Effector memory CD8-positive, alpha-beta T cell (primary cell): ENCODE results near the gene CPNE5.
"Not testable (repeated sequence)": the region's sequence is repeated elsewhere in the genome, so short reads cannot be mapped to it uniquely, and the experiment has no call there.

Experiments used
- ATAC-seq: fragments of 150-1000 bp; cut with Tn5 transposase; replicated peaks from 2 replicates; pipeline ENCODE4 v1.10.0; 2021; ENCODE audit warnings: mild to moderate bottlenecking, moderate library complexity
- DNase-seq, 3 experiments: peaks; one replicate each; pipeline ENCODE4 v3.0.0; 2021
- H3K27ac Mint-ChIP-seq, 2 donors: one replicate each; pipeline ENCODE4 v1.8.0; 2022; ENCODE audit warnings: mild to moderate bottlenecking in 2 of 2, mixed read lengths in 2 of 2, moderate library complexity in 2 of 2
- H3K27me3 Mint-ChIP-seq, 2 donors: one replicate each; pipeline ENCODE4 v1.8.0; 2022; ENCODE audit warnings: mixed read lengths in 2 of 2
- H3K36me3 Mint-ChIP-seq: one replicate; pipeline ENCODE4 v1.8.0; 2022; ENCODE audit warnings: mild to moderate bottlenecking, moderate library complexity, mixed read lengths; ENCODE audit not compliant: insufficient read depth
- H3K4me1 Mint-ChIP-seq, 2 donors: one replicate each; pipeline ENCODE4 v1.8.0; 2022; ENCODE audit warnings: low read depth in 2 of 2, mixed read lengths in 2 of 2
- H3K4me3 Mint-ChIP-seq, 2 donors: one replicate each; pipeline ENCODE4 v1.8.0; 2022; ENCODE audit warnings: mild to moderate bottlenecking in 2 of 2, mixed read lengths in 2 of 2, moderate library complexity in 2 of 2
- H3K9me3 Mint-ChIP-seq, 2 donors: one replicate each; pipeline ENCODE4 v1.8.0; 2022; ENCODE audit warnings: mixed read lengths in 2 of 2

CPNE5 gene

DNA sequence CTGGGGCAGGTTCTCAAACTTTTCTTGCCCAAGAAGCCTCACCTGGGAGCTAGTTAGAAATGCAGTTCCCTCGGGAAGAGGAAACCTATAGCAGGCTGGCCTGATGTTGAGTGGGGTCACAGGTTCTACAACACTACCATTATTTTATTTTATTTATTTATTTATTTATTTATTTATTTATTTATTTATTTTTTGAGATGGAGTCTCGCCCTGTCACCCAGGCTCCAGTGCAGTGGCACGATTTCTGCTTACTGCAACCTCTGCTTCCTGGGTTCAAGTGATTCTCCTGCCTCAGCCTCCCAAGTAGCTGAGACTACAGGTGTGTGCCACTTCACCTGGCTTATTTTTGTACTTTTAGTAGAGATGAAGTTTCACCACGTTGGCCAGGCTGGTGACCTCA lies 115.3 kb downstream of the CPNE5 start:
- not testable (repeated sequence) for H3K27me3 Mint-ChIP-seq, H3K27ac Mint-ChIP-seq, H3K36me3 Mint-ChIP-seq, H3K4me3 Mint-ChIP-seq, ATAC-seq, DNase-seq, H3K9me3 Mint-ChIP-seq
- H3K4me1 Mint-ChIP-seq: peaks cover 13 to 25% of the 10 kb centered on the region in 2 donors

DNA sequence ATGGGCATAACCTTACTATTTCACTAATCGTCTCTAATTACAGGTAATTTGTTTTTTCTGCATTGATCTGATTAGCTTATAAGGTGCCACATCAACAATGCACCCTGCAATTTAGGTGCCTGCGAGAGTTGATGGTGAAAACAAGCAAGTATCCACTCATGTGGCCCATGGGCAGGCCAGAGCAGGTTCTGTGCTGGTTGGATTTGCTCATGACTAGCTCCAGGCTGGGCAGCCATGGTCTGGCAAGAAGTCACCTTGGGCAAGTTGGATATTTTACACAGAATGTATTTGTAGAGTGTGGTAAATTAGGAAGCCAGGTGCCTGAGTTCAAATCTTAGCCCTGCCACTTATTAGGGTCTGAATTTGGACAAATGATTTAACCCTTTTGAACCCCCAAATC lies 116.4 kb downstream of the CPNE5 start:
- Mint-ChIP-seq H3K27ac (peak overlapping the region in 1 of 2 donors; percentile 13), H3K4me3 (no peak overlapping the region), H3K36me3 (peaks cover 3% of the 10 kb centered on the region), H3K27me3 (no peaks in the 10 kb centered on the region), H3K4me1 (peaks cover 7 to 21% of the 10 kb centered on the region in 2 donors), H3K9me3 (no peaks in the 10 kb centered on the region)
- DNase-seq: no peak
- ATAC-seq: no peak

DNA sequence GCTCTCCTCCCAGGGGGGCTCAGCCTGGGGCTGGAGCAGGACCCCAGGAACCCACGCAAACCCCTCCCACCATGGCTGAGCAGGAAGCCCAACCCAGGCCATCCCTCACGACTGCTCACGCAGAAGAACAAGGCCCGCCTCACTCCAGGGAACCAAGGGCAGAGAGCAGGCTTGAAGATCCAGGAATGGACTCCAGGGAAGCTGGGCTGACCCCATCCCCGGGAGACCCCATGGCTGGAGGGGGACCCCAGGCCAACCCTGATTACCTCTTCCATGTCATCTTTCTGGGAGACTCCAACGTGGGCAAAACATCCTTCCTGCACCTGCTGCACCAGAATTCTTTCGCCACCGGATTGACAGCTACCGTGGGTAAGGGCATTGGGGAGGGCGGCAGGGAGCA lies 116.9 kb downstream of the CPNE5 start:
- Mint-ChIP-seq H3K4me3 (no peak overlapping the region), H3K27me3 (no peaks in the 10 kb centered on the region), H3K36me3 (peaks cover 3% of the 10 kb centered on the region), H3K27ac (peak overlapping the region in 1 of 2 donors; percentile 13), H3K9me3 (no peaks in the 10 kb centered on the region), H3K4me1 (peaks cover 2 to 17% of the 10 kb centered on the region in 2 donors)
- DNase-seq: no peak
- ATAC-seq: no peak

DNA sequence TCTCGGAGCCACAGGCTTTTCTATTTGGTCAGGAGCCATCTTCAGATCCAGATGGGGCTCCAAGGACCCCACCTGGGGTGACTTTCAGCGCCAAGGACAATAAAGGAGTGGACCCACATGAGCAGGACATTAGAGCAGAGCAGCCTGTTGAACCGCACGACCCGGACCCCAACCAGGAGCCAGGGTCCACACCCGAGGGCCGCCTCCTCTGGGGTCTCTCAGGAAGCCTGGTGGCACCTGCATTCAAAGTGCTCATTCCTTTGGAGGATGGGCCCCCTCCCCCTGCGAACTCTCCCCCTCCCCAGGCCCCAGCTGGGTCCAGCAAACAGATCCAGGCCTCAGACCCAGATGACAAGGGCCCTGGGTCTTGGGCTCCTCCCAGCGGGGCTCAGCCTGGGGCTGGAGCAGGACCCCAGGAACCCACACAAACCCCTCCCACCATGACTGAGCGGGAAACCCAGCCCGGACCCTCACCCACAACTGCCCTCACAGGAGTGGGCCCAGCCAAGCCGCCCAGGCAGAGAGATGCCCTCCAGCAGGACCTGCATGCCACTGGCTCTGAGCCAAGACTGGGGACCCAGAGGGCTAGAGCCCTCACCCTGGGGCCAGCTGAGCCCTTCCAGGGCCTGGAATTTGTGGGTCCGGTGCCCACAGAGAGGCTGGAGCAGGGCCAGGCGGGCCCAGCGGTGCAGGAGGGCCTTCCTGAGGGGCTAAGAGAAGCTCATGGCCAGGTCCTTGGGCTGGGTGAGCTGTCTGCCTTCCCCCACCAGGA lies 117.7 kb downstream of the CPNE5 start:
- H3K36me3 Mint-ChIP-seq: peaks cover 3% of the 10 kb centered on the region
- DNase-seq (no peak), ATAC-seq (no peak)
- H3K4me1 Mint-ChIP-seq: peaks cover 0 to 15% of the 10 kb centered on the region in 2 donors
- no peak overlapping the region for H3K4me3 Mint-ChIP-seq
- no peaks in the 10 kb centered on the region for H3K27me3 Mint-ChIP-seq
- H3K9me3 Mint-ChIP-seq: no peaks in the 10 kb centered on the region
- no peak overlapping the region for H3K27ac Mint-ChIP-seq

DNA sequence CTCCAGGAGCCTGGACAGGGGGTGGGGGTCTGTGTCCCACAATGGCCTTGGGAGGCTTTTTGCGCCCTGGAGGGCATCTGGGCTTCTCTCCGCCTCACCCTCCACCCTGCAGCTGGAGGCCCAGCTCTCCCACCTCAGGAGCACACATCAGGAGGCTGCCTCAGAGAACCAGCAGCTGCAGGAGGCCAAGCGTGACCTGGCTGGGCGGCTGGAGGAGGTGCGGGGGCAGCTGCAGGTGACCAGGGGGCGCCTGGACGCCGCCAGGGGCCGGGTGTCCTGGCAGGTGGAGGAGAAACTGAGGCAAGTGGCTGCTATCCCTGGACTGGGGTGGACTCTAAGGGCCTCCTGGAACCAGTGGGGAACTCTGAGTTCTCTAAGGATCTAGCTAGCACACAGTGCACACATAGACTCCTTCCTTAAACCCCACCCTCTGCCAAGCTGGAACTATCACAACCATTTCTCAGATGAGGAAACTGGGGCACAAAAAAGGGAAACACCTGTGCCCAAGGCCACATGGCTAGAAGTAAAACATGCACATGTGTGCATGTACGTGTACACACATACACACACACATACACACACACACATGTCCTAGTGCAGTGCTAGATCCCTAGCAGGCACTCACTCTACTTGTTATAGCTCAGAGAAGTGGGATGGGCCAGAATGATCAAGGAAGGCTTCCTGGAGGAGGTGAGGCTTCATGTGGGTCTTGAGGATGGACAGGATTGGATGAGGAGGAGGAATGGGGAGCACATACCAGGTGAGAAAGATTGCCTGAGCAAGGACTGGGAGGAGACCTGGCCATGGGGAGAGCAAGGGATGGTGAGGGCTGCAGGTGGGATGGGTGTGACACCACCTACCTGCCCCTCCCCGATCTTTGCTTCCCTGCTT lies 118.7 kb downstream of the CPNE5 start:
- no peak overlapping the region for H3K4me3 Mint-ChIP-seq
- H3K9me3 Mint-ChIP-seq: no peaks in the 10 kb centered on the region
- H3K4me1 Mint-ChIP-seq: peaks cover 0 to 15% of the 10 kb centered on the region in 2 donors
- H3K27ac Mint-ChIP-seq: no peak overlapping the region
- peaks cover 3% of the 10 kb centered on the region for H3K36me3 Mint-ChIP-seq
- ATAC-seq (no peak), DNase-seq (no peak)
- no peaks in the 10 kb centered on the region for H3K27me3 Mint-ChIP-seq

DNA sequence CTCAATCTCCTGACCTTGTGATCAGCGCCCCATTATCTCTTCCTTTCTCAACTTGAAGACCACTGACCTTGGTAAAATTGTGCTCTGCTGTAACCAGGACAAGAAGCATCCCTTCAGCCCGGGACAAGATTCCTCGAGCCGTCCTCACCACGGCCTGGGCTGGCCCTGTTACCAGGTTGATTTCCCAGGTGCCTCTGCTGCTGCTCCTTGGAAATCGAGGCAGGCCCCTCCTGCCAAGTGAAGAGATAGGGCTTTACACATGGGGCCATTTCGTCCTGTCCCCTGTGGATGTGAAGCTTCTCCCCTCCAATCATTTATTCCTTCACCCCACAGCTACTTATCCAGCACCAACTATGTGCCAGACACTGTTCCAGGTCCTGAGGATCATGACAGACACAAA lies 120.1 kb downstream of the CPNE5 start:
- Mint-ChIP-seq H3K27ac (no peak overlapping the region), H3K36me3 (peaks cover 3% of the 10 kb centered on the region)

DNA sequence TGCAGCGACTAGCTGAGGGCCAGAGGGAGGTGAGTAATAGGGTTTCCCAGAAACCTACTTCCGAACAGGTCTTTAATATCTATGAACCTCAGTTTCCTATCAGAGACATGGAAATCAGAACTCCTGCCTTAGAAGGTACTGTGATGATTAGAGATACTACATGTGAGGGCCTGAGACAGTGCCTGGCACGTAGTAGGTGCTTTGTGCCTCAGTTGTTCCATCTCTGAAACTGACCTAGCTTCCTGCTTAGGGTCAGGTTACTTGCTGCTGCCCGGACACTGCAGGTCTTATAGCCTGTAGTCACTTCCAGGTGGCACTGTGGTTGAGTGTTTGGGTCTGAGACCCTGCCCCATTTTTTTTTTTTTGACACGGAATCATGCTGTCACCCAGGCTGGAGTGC lies 120.7 kb downstream of the CPNE5 start:
- Mint-ChIP-seq H3K4me3 (no peak overlapping the region), H3K9me3 (no peaks in the 10 kb centered on the region), H3K27me3 (no peaks in the 10 kb centered on the region), H3K36me3 (peaks cover 3% of the 10 kb centered on the region), H3K4me1 (peaks cover 0 to 5% of the 10 kb centered on the region in 2 donors), H3K27ac (peak overlapping the region in 1 of 2 donors; percentile 30)
- ATAC-seq: no peak
- DNase-seq: no peak

More for the DNA sequence above, 120.1 kb downstream of the CPNE5 start:
- H3K9me3 Mint-ChIP-seq: no peaks in the 10 kb centered on the region
- peaks cover 0 to 5% of the 10 kb centered on the region in 2 donors for H3K4me1 Mint-ChIP-seq
- H3K4me3 Mint-ChIP-seq: no peak overlapping the region
- no peaks in the 10 kb centered on the region for H3K27me3 Mint-ChIP-seq
- no peak for DNase-seq
- no peak for ATAC-seq

DNA sequence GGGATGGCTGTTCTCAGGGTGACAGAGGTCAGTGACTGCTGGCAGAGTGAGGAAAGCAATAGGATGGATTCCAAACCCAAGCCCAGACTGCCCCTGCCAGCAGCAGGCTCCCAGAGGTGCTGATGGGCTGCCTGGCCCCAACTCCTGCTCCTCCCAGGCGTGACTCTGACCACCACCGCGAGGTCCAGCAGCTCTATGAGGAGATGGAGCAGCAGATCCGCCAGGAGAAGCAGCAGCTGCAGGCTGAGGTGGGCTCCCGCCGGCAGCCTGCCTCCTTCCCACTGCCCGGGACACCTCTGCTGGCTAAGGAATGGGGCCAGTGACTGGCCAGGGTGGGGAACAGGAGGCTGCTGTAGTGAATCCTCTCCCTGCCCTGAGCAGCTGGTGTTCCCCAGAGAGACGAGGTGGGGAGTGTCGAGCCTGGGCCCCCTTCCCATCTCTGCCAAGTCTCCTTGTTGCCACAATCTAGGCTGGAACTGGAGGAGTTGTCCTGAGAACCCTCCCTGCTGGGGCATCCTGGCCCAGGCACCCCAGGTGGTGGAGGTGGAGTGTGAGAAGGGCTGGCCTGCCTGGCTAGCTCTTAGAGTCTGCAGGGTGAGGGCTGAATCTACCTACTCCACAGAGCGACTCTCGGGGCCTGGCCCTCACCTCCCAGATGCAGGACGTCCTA lies 121.2 kb downstream of the CPNE5 start:
- Mint-ChIP-seq H3K36me3 (peaks cover 3% of the 10 kb centered on the region), H3K27ac (peak overlapping the region; percentile 30 to 49)
- no peak for ATAC-seq

DNA sequence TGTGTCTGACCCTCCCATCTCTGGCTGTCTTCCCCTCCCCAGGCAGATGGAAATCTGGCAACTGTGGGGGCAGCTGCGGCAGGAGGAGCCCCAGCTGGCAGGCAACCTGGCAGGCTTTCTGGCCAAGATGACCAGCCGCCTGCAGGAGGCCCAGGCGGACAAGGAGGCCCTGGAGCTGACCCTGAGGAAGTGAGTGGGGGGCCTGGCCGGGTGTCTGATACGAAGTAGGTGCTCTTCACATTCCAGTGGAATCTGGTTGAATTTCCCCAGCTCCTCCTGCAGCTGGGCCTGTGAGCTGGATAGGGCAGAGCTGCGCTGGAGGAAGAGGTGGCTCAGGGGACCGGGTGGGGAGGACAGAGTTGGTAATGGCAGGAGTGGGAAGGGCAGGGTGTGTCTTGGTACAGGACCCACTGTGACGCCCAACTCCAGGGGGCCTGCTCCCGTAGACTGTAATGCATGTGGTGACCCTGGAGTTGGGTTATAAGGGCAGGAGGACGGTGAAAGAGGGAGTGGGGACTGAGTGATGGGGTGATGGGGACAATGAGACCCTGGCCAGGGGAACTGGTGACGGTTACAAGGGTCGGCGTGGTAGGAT lies 121.9 kb downstream of the CPNE5 start:
- Mint-ChIP-seq H3K4me1 (peaks cover 0 to 5% of the 10 kb centered on the region in 2 donors), H3K4me3 (no peak overlapping the region), H3K27me3 (no peaks in the 10 kb centered on the region), H3K9me3 (no peaks in the 10 kb centered on the region), H3K36me3 (peaks cover 3% of the 10 kb centered on the region), H3K27ac (peak overlapping the region in 1 of 2 donors; percentile 49)
- ATAC-seq (no peak), DNase-seq (no peak)

More for the DNA sequence above, 121.2 kb downstream of the CPNE5 start:
- no peaks in the 10 kb centered on the region for H3K27me3 Mint-ChIP-seq
- H3K9me3 Mint-ChIP-seq: no peaks in the 10 kb centered on the region
- H3K4me1 Mint-ChIP-seq: peaks cover 0 to 5% of the 10 kb centered on the region in 2 donors
- no peak overlapping the region for H3K4me3 Mint-ChIP-seq
- no peak for DNase-seq

DNA sequence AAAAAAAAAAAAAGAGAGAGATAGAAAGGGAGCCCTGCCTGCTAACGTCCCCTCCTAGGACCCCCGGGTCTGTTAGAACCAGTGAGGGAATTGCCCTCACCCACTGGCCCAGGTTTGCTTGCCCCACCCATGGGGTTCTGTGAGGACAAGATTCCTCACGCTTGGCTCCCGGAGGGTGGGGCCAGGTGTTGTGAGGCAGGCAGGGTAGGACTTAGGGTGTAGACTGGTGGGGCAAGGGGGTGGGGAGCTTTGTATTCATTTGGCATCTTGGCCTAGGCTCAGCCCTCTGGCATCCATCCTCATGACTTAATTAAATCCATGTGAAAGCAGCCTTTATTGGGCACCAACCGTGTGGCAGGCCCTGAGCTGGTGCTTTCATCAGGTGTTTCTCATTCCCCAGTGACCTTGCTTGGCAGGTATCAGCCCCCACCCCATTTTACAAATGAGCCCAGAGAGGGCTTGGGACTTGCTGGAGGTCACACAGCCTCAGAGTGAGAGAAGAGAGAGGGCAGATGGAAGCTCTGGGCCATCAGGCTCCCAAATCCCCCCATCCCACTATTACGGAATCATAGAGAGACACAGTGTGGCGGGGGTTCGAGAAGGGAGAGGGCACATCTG lies 122.7 kb downstream of the CPNE5 start:
- H3K9me3 Mint-ChIP-seq: no peaks in the 10 kb centered on the region
- peaks cover 0 to 5% of the 10 kb centered on the region in 2 donors for H3K4me1 Mint-ChIP-seq
- DNase-seq (no peak), ATAC-seq (no peak)
- no peak overlapping the region for H3K4me3 Mint-ChIP-seq
- peaks cover 3% of the 10 kb centered on the region for H3K36me3 Mint-ChIP-seq
- no peak overlapping the region for H3K27ac Mint-ChIP-seq
- H3K27me3 Mint-ChIP-seq: no peaks in the 10 kb centered on the region

DNA sequence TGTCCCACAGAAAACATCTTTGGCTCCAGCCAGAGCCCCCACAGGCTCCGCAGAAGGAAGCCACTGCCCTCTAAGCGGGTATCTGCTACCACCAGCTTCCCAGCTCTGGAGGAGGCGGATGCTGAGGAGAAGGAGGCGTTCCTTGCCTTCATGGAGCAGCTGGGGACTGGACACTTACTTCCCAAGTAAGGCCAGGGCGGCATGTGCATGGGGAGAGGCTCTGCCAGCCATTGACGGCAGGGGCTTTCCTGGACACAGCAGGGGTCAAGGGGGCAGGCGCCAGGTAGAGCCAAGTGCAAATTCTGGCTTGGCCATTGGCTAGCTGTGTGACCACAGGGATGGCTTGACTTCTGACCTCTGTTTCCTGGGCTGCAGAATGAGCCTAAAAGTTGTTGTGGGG lies 123.8 kb downstream of the CPNE5 start:
- ATAC-seq (no peak), DNase-seq (no peak)
- Mint-ChIP-seq H3K27me3 (no peaks in the 10 kb centered on the region), H3K9me3 (no peaks in the 10 kb centered on the region), H3K4me1 (peaks cover 0 to 5% of the 10 kb centered on the region in 2 donors), H3K27ac (no peak overlapping the region), H3K4me3 (no peak overlapping the region), H3K36me3 (no peaks in the 10 kb centered on the region)

DNA sequence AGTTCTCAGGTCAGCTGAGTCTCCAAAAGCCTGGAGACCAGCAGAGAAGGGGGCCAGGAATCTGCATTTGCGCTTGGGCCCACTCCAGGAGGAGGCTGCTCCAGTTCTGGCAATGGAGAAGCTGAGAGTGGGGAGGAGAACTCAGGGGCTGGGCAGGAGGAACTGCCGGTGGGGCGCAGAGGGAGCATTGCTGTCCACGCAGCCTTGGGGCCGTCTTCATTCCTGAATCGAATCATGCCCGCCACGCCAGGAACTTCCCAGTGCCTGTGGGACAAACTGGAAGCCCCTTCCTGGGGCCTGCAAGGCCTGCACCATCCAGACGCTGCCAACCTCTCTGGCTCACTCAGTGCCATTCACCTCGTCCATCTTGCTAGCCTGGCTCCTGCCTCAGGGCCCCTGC lies 124.7 kb downstream of the CPNE5 start:
- no peak for DNase-seq
- no peak for ATAC-seq
- Mint-ChIP-seq H3K4me3 (no peak overlapping the region), H3K27me3 (no peaks in the 10 kb centered on the region), H3K4me1 (peaks cover 0 to 3% of the 10 kb centered on the region in 2 donors), H3K36me3 (no peaks in the 10 kb centered on the region), H3K27ac (no peak overlapping the region), H3K9me3 (no peaks in the 10 kb centered on the region)

DNA sequence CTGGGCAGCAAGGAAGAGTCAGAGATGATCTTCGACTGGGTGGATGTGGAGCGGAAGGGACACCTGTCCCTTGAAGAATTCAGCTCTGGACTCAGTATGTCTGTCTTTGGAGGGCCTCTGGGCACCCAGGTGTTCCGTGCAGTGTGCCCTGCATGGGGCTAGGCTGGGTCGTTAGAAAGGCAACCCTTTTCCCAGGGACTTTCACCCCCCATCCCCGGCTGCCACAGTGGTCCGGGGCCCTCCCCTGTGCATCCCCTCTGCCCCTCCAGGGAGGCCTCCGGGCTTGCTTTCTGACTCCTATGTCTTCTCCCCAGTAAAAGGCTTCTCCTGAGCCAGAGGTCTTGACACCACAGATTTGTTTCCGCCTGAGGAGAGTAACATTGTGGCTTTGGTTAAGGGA lies 125.4 kb downstream of the CPNE5 start:
- no peaks in the 10 kb centered on the region for H3K9me3 Mint-ChIP-seq
- ATAC-seq: no peak
- no peaks in the 10 kb centered on the region for H3K36me3 Mint-ChIP-seq
- H3K27me3 Mint-ChIP-seq: no peaks in the 10 kb centered on the region
- no peak for DNase-seq
- H3K4me3 Mint-ChIP-seq: no peak overlapping the region
- H3K4me1 Mint-ChIP-seq: no peaks in the 10 kb centered on the region
- no peak overlapping the region for H3K27ac Mint-ChIP-seq
